Measurements from ENCODE around the gene ALG14.
A peak's percentile ranks its signal among the peaks of the same experiment; 100 is the strongest.
"Not testable (repeated sequence)": the region's sequence is repeated elsewhere in the genome, so short reads cannot be mapped to it uniquely, and the experiment has no call there.

The ALG14 gene

GRCh38 chr1:95095833-95096217 is 23.1 kb upstream of the ALG14 start:
- Mint-ChIP-seq H3K27me3 (peaks cover 4% of the 10 kb centered on the region), H3K36me3 (no peaks in the 10 kb centered on the region), H3K27ac (no peak overlapping the region), H3K4me3 (no peak overlapping the region), H3K9me3 (ENCODE audit: low read depth) (no peaks in the 10 kb centered on the region), H3K4me1 (ENCODE audit: low read depth) (no peaks in the 10 kb centered on the region)

GRCh38 chr1:95094923-95095322 is 22.2 kb upstream of the ALG14 start:
- Mint-ChIP-seq H3K4me3 (no peak overlapping the region), H3K4me1 (ENCODE audit: low read depth) (no peaks in the 10 kb centered on the region), H3K36me3 (no peaks in the 10 kb centered on the region), H3K27me3 (peaks cover 4% of the 10 kb centered on the region), H3K27ac (no peak overlapping the region), H3K9me3 (ENCODE audit: low read depth) (no peaks in the 10 kb centered on the region)

- Mint-ChIP-seq H3K27me3 (peaks cover 3% of the 10 kb centered on the region), H3K9me3 (ENCODE audit: low read depth) (no peaks in the 10 kb centered on the region), H3K36me3 (no peaks in the 10 kb centered on the region), H3K4me3 (no peak overlapping the region), H3K4me1 (ENCODE audit: low read depth) (no peaks in the 10 kb centered on the region), H3K27ac (no peak overlapping the region)
Measured at GRCh38 chr1:95093296-95093695, 20.5 kb upstream of the ALG14 start.

GRCh38 chr1:95092891-95093290 is 20.1 kb upstream of the ALG14 start:
- H3K4me1 Mint-ChIP-seq (ENCODE audit: low read depth); H3K36me3 Mint-ChIP-seq; H3K4me3 Mint-ChIP-seq; H3K27ac Mint-ChIP-seq; H3K9me3 Mint-ChIP-seq (ENCODE audit: low read depth); H3K27me3 Mint-ChIP-seq: not testable (repeated sequence)

GRCh38 chr1:95091290-95091689 is 18.5 kb upstream of the ALG14 start:
- H3K4me1 Mint-ChIP-seq (ENCODE audit: low read depth), result not testable (repeated sequence)

DNA sequence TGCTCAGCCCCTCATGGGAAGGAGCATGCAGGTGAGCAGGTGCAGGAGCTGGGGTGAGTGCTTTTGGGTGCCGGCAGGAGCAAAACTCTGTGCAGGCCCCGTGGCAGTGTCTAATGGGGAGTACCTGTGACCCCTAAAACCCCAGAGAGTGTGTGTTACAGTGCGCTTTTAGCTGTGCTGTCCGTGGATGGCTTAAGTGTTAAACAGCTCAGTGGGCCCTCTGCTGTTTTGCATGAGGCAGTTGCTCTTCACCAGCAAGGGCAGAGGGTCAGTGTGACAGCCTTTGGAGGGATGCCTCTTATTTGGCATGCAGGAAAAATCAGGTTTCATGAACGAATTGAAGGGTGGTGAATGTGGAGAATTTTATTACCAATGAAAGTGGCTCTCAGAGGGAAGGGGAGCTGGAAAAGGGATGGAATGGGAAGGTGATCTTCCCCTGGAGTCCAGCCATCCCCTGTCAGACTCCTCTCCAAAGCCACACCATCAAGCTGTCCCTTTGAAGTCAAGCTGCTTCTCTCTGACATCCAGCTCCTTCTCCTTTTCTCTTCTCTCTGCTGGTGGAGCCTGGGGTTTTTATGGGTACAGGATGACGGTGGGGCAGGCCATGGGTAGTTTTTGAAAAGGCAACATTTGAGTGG is 17.0 kb upstream of the ALG14 start:
- peaks cover 3% of the 10 kb centered on the region for H3K27me3 Mint-ChIP-seq
- no peak overlapping the region for H3K27ac Mint-ChIP-seq
- H3K4me1 Mint-ChIP-seq (ENCODE audit: low read depth), result no peaks in the 10 kb centered on the region
- no peaks in the 10 kb centered on the region for H3K36me3 Mint-ChIP-seq
- H3K9me3 Mint-ChIP-seq (ENCODE audit: low read depth), result no peaks in the 10 kb centered on the region
- no peak overlapping the region for H3K4me3 Mint-ChIP-seq

More at GRCh38 chr1:95091290-95091689, 18.5 kb upstream of the ALG14 start:
- H3K27me3 Mint-ChIP-seq; H3K4me3 Mint-ChIP-seq; H3K9me3 Mint-ChIP-seq (ENCODE audit: low read depth); H3K27ac Mint-ChIP-seq; H3K36me3 Mint-ChIP-seq: not testable (repeated sequence)

DNA sequence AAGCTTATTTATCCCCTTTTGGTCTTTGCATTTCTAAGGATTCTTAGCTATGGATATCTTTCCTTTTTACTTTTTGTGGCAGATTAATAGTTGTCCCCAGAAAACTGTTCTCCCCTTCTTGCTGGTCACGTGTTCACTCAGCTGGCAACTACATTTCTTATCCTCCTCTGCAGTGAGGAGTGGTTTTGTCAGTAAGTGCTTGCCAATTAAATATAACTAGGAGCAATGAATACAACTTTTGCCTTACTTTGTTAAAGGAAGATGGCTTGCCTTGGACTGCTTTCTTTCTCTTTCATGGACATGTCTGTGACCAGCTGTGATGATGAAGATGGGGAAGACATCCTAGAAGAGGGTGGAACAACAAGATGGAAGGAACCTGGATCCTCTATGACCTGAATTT is 15.6 kb upstream of the ALG14 start:
- no peak overlapping the region for H3K27ac Mint-ChIP-seq
- H3K9me3 Mint-ChIP-seq (ENCODE audit: low read depth), result no peaks in the 10 kb centered on the region
- H3K36me3 Mint-ChIP-seq, result no peaks in the 10 kb centered on the region
- H3K4me1 Mint-ChIP-seq (ENCODE audit: low read depth), result no peaks in the 10 kb centered on the region
- H3K27me3 Mint-ChIP-seq, result peaks cover 3% of the 10 kb centered on the region
- no peak overlapping the region for H3K4me3 Mint-ChIP-seq

GRCh38 chr1:95086949-95087533 is 14.3 kb upstream of the ALG14 start:
- Mint-ChIP-seq H3K9me3 (ENCODE audit: low read depth) (no peaks in the 10 kb centered on the region), H3K36me3 (no peaks in the 10 kb centered on the region), H3K27me3 (peaks cover 3% of the 10 kb centered on the region), H3K4me3 (no peak overlapping the region), H3K4me1 (ENCODE audit: low read depth) (no peaks in the 10 kb centered on the region), H3K27ac (no peak overlapping the region)

DNA sequence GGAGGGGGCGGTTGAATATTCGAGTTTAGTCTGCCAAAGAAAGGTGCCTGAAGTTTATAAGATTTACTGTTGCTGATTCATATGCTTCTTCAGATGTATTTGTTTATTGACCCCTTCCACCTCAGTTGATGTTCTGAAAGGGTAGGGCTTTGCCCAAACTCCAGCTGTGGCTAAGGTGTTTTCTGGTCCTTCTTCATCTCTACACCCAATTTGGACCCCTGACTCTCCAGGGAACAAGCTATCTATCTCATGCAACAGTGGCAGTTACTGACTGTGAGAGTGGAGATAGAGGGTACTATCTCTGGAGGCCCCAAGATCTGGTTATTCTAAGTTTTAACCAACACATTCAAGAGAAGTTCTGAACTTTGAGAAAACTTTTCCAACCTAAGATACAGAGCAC is 12.6 kb upstream of the ALG14 start:
- peaks cover 3% of the 10 kb centered on the region for H3K27me3 Mint-ChIP-seq

DNA sequence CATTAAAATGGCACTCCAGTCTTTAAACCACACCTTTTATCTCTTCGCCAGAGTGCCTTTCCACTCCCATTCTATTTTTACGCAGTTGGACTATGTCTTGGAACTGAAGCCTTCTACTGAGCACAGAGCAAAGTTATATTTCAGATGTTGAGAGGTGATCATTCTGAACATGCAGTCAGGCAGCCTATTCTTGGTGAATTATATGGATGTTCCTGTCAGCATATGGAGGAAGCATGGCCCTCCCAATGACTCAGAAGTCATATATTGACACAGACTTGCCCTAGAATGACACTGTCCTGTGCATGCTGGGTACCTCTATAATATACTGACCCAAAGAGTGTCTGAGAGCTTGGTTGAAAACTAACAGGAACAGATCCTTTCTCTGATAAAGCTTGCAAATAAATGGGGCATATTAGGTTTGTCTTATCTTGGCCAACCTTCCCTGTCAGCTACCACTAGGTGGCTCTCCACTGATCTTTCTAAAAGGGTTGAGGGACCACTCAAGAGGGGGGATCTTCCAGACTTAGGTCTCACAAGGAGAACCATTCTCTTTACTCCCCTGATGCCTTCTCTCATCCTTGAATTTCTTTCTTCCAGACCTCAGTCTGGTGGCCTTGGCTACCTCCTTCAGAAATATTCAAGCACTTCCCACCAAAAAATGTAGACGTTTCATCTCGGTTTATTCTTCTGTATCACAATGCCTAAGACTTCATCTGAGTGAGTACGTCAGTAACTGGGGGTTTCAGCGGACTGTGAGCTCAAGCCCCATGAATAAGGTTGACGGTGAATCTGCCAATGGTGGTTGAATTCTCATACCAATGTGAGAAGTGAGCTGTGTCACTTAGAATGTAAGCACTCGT is 11.8 kb upstream of the ALG14 start:
- H3K36me3 Mint-ChIP-seq, result no peaks in the 10 kb centered on the region
- H3K4me1 Mint-ChIP-seq (ENCODE audit: low read depth), result no peaks in the 10 kb centered on the region
- no peaks in the 10 kb centered on the region for H3K9me3 Mint-ChIP-seq (ENCODE audit: low read depth)
- no peak overlapping the region for H3K27ac Mint-ChIP-seq
- H3K27me3 Mint-ChIP-seq, result peaks cover 3% of the 10 kb centered on the region
- H3K4me3 Mint-ChIP-seq, result no peak overlapping the region

More for the DNA sequence above, 12.6 kb upstream of the ALG14 start:
- Mint-ChIP-seq H3K27ac (no peak overlapping the region), H3K4me1 (ENCODE audit: low read depth) (no peaks in the 10 kb centered on the region), H3K36me3 (no peaks in the 10 kb centered on the region), H3K9me3 (ENCODE audit: low read depth) (no peaks in the 10 kb centered on the region), H3K4me3 (no peak overlapping the region)

GRCh38 chr1:95080879-95081278 is 8.1 kb upstream of the ALG14 start:
- Mint-ChIP-seq H3K27ac (no peak overlapping the region), H3K4me1 (ENCODE audit: low read depth) (no peaks in the 10 kb centered on the region), H3K36me3 (no peaks in the 10 kb centered on the region), H3K27me3 (no peaks in the 10 kb centered on the region), H3K9me3 (ENCODE audit: low read depth) (no peaks in the 10 kb centered on the region), H3K4me3 (no peak overlapping the region)

DNA sequence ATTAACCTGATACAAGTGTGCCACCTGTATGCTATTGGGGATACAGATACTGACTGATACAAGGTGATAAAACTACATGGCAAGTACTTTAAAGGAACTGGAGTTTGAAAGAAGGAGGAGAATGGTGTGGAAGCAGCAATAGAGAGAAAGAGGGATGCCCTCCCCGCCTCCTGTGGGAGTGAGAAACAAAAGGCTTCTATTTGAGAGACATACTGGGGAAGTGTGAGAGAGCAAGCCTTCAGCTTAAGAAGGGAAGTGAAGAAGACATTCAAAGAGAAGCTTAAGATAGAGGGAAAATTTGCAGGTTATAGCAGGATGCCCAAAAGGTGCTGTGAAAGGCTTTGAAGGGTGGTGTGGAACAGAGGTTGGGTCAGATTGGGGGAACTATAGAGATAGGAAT is 7.7 kb upstream of the ALG14 start:
- H3K36me3 Mint-ChIP-seq, result no peaks in the 10 kb centered on the region
- no peaks in the 10 kb centered on the region for H3K27me3 Mint-ChIP-seq
- H3K4me3 Mint-ChIP-seq, result no peak overlapping the region
- no peak overlapping the region for H3K27ac Mint-ChIP-seq
- H3K9me3 Mint-ChIP-seq (ENCODE audit: low read depth), result no peaks in the 10 kb centered on the region
- no peaks in the 10 kb centered on the region for H3K4me1 Mint-ChIP-seq (ENCODE audit: low read depth)

DNA sequence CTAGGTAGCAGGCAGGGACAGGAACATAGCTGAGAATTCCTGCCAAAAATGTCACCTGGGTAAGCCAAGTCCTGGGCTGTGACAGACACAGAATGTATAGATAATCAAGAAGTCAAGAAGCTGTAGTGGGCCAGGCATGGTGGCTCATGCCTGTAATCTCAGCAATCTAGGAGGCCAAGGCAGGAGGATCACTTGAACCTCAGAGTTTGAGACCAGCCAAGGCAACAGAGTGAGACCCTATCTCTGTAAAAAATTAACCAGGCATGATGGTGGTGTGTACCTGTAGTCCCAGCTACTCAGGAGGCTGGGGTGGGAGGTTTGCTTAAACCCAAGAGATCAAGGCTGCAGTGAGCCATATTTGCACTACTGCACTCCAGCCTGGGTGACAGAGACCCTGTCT is 3.3 kb upstream of the ALG14 start:
- Mint-ChIP-seq H3K4me3 (no peak overlapping the region), H3K27me3 (no peaks in the 10 kb centered on the region), H3K27ac (no peak overlapping the region), H3K9me3 (ENCODE audit: low read depth) (no peaks in the 10 kb centered on the region), H3K4me1 (ENCODE audit: low read depth) (peaks cover 21% of the 10 kb centered on the region), H3K36me3 (no peaks in the 10 kb centered on the region)

DNA sequence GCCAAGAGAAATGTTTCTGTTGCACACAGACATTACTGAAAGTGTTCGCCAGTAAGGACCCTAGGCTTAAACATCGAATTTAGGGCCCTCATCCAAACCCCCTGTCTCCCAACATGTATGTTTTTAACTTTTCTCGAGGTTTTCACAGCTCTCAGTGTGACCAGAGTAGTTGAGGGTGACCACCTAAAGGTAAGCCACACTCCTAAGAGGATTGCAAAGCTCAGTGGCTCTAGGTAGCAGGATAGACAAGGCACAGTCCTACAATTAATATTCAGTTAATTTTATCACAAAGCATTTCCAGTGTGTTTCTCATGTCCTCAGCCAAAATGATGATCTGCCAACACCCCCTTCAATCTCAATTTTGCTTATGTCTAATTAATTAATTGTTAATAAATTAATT is 695 bp upstream of the ALG14 start:
- Mint-ChIP-seq H3K36me3 (peaks cover 3% of the 10 kb centered on the region), H3K4me3 (peak overlapping the region; percentile 100)

DNA sequence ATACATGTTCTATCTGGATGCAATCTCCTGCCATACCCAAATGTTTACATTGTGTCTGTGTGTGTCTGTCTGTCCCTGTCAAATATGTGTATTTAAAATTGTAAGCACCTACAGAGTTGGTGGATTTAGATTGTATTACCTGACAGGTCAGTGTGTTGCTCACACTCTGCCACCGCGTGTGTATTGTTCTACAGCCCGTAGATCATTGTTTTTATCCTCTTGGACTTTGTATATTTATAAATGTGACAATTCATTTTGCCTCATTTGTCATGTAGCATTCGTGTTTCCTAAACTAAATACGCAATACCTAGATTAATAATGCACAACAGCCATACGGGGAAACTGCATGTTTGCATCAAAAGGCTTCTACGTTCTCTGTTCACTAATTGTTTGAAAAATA is 634 bp downstream of the ALG14 start:
- Mint-ChIP-seq H3K9me3 (ENCODE audit: low read depth) (no peaks in the 10 kb centered on the region), H3K27me3 (no peaks in the 10 kb centered on the region), H3K4me3 (peak overlapping the region; percentile 100), H3K4me1 (ENCODE audit: low read depth) (peaks cover 22% of the 10 kb centered on the region), H3K27ac (peak overlapping the region; percentile 98), H3K36me3 (peaks cover 3% of the 10 kb centered on the region)

More for the DNA sequence above, 695 bp upstream of the ALG14 start:
- Mint-ChIP-seq H3K9me3 (ENCODE audit: low read depth) (no peaks in the 10 kb centered on the region), H3K27ac (peak overlapping the region; percentile 98), H3K27me3 (no peaks in the 10 kb centered on the region), H3K4me1 (ENCODE audit: low read depth) (peaks cover 22% of the 10 kb centered on the region)

All from activated naive CD8-positive, alpha-beta T cell (primary cell).